ENCODE data around the gene SLC10A7.

DNA sequence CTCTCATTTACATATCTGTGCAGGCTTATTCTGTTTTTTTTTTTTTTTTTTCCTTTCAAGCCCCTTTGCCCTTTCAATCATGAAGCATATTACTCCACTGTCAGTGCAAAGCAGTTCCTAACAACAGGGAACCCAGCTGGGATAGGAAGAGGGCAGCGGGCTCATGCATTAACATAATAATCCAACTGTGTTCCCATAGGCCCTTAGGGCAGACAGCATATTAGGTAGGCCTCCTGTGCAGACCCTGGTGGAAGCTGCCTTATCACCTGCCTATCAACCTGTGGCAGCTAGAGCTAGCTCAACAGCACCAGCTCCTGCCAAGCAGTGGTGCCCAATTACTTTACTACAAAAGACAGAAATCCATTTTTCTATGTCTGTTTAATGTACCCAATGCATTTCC lies 49.3 kb downstream of the SLC10A7 start:
- TF ChIP-seq CTCF (conservative IDR thresholded peaks at IDR 0.05; ENCODE audit: low read depth in 2 of 2) = no peak
- no peak for TF ChIP-seq POLR2AphosphoS5 (IDR thresholded peaks at IDR 0.05; ENCODE audit: low read depth)
- TF ChIP-seq, protein P1, sequence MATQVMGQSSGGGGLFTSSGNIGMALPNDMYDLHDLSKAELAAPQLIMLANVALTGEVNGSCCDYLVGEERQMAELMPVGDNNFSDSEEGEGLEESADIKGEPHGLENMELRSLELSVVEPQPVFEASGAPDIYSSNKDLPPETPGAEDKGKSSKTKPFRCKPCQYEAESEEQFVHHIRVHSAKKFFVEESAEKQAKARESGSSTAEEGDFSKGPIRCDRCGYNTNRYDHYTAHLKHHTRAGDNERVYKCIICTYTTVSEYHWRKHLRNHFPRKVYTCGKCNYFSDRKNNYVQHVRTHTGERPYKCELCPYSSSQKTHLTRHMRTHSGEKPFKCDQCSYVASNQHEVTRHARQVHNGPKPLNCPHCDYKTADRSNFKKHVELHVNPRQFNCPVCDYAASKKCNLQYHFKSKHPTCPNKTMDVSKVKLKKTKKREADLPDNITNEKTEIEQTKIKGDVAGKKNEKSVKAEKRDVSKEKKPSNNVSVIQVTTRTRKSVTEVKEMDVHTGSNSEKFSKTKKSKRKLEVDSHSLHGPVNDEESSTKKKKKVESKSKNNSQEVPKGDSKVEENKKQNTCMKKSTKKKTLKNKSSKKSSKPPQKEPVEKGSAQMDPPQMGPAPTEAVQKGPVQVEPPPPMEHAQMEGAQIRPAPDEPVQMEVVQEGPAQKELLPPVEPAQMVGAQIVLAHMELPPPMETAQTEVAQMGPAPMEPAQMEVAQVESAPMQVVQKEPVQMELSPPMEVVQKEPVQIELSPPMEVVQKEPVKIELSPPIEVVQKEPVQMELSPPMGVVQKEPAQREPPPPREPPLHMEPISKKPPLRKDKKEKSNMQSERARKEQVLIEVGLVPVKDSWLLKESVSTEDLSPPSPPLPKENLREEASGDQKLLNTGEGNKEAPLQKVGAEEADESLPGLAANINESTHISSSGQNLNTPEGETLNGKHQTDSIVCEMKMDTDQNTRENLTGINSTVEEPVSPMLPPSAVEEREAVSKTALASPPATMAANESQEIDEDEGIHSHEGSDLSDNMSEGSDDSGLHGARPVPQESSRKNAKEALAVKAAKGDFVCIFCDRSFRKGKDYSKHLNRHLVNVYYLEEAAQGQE (IDR thresholded peaks at IDR 0.05; ENCODE audit: unreplicated experiment) = no peak
- no peak for TF ChIP-seq ZNF462 (CRISPR knock-in tag; IDR thresholded peaks at IDR 0.05)
- TF ChIP-seq EZH2 (IDR thresholded peaks at IDR 0.05; ENCODE audit: low read depth, unreplicated experiment) = no peak
- no peak for TF ChIP-seq EZH2phosphoT487 (IDR thresholded peaks at IDR 0.05; ENCODE audit: unreplicated experiment)
- TF ChIP-seq CREB1 (CRISPR knock-in tag; IDR thresholded peaks at IDR 0.05; ENCODE audit: low read depth) = no peak
- TF ChIP-seq NANOG (IDR thresholded peaks at IDR 0.05; ENCODE audit: borderline replicate concordance) = no peak
- no peak for TF ChIP-seq JUNB (IDR thresholded peaks at IDR 0.05; ENCODE audit: unreplicated experiment)
- TF ChIP-seq, protein P2, sequence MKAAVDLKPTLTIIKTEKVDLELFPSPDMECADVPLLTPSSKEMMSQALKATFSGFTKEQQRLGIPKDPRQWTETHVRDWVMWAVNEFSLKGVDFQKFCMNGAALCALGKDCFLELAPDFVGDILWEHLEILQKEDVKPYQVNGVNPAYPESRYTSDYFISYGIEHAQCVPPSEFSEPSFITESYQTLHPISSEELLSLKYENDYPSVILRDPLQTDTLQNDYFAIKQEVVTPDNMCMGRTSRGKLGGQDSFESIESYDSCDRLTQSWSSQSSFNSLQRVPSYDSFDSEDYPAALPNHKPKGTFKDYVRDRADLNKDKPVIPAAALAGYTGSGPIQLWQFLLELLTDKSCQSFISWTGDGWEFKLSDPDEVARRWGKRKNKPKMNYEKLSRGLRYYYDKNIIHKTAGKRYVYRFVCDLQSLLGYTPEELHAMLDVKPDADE (IDR thresholded peaks at IDR 0.05) = no peak
- TF ChIP-seq ZNF114 (CRISPR knock-in tag; IDR thresholded peaks at IDR 0.05) = no peak
- no peak for TF ChIP-seq STAT1 (IDR thresholded peaks at IDR 0.05; ENCODE audit: unreplicated experiment)

All from GM23338 (cell line).